Endodermal cell (in vitro differentiated cells): ENCODE data around the gene STX10. TPM values are rescaled to one million over a fixed set of nuclear protein-coding genes. Genes with fewer than 3 reads are reported as not detected.
"Not testable (repeated sequence)": the region's sequence is repeated elsewhere in the genome, so short reads cannot be mapped to it uniquely, and the experiment has no call there.

Experiments used
- DNase-seq: peaks from one replicate; pipeline ENCODE4 v3.0.0-alpha.2; 2017
- H3K27ac ChIP-seq: 2 replicates; pipeline ENCODE4 v1.5.1; 2013; ENCODE audit warnings: mild to moderate bottlenecking, low read depth, low read length, moderate library complexity
- H3K27me3 ChIP-seq: 2 replicates; pipeline ENCODE4 v1.6.1; 2013; ENCODE audit warnings: mild to moderate bottlenecking, low read length, moderate library complexity; ENCODE audit not compliant: insufficient read depth, control insufficient read depth, poor library complexity, severe bottlenecking
- H3K36me3 ChIP-seq: 2 replicates; pipeline ENCODE4 v1.7.0; 2013; ENCODE audit warnings: mild to moderate bottlenecking, low read length, moderate library complexity; ENCODE audit not compliant: control insufficient read depth, insufficient read depth
- H3K4me1 ChIP-seq: one replicate; pipeline ENCODE4 v1.7.0; 2013; ENCODE audit warnings: low read length; ENCODE audit not compliant: control insufficient read depth, insufficient read depth
- H3K4me3 ChIP-seq: 2 replicates; pipeline ENCODE4 v1.5.1; 2013; ENCODE audit warnings: mild to moderate bottlenecking, low read length, moderate library complexity
- H3K9ac ChIP-seq: 2 replicates; pipeline ENCODE4 v1.6.1; 2013; ENCODE audit warnings: mild to moderate bottlenecking, low read length, moderate library complexity; ENCODE audit not compliant: poor library complexity, severe bottlenecking; ENCODE audit errors: extremely low read depth
- H3K9me3 ChIP-seq: 2 replicates; pipeline ENCODE4 v1.6.1; 2013; ENCODE audit warnings: mild to moderate bottlenecking, low read length, moderate library complexity; ENCODE audit not compliant: control insufficient read depth
- H3K27ac Mint-ChIP-seq: 2 replicates; pipeline ENCODE4 v1.8.0; 2020; ENCODE audit warnings: mixed read lengths
- H3K27me3 Mint-ChIP-seq: 2 replicates; pipeline ENCODE4 v1.8.0; 2021; ENCODE audit warnings: mild to moderate bottlenecking, mixed read lengths; ENCODE audit not compliant: insufficient read depth
- H3K36me3 Mint-ChIP-seq: 2 replicates; pipeline ENCODE4 v1.8.0; 2020; ENCODE audit warnings: low read depth, mixed read lengths
- H3K4me1 Mint-ChIP-seq: 2 replicates; pipeline ENCODE4 v1.8.0; 2020; ENCODE audit warnings: mixed read lengths
- H3K4me3 Mint-ChIP-seq: 2 replicates; pipeline ENCODE4 v1.8.0; 2020; ENCODE audit warnings: mild to moderate bottlenecking, moderate library complexity, mixed read lengths
- H3K9me3 Mint-ChIP-seq: 2 replicates; pipeline ENCODE4 v1.8.0; 2020; ENCODE audit warnings: mild to moderate bottlenecking, mixed read lengths
- CTCF ChIP-seq: fragments of 200-600 bp; sonication (generic); conservative IDR thresholded peaks from 2 replicates; pipeline ENCODE4 v1.5.0; 2021; ENCODE audit warnings: antibody characterized with exemption, mild to moderate bottlenecking
- WGBS, 2 experiments: methylation state at CpG; one replicate each; pipeline versions ENCODE4 v1.1.5 to v1.1.7; 2013; ENCODE audit warnings: missing lambda C conversion rate in 2 of 2, mixed read lengths in 1 of 2; ENCODE audit not compliant: insufficient coverage in 1 of 2, insufficient read length in 1 of 2; 5-methylcytosine and 5-hydroxymethylcytosine counted together
- total RNA-seq, 2 donors: library from RNA; stranded (reverse); fragmentation: NEBNext Ultra II Directional in 1 of 2; extraction: Animal tissue kit (Norgen Biotek cat#: 25700) in 1 of 2; gene quantifications; 2 replicates in 1 of 2; 3 replicates in 1 of 2; pipeline ENCODE4 v1.2.1, GENCODE V29; 2021

The STX10 gene
- total RNA-seq, 2 donors from 2014 or later, result 30.8 to 34.8 TPM

GRCh38 chr19:13184926-13185325 is 34.8 kb upstream of the STX10 start:
- not testable (repeated sequence) for H3K36me3 Mint-ChIP-seq, H3K27me3 Mint-ChIP-seq, H3K27ac ChIP-seq, H3K4me1 Mint-ChIP-seq, H3K9me3 Mint-ChIP-seq, H3K27ac Mint-ChIP-seq, DNase-seq, H3K4me1 ChIP-seq, H3K4me3 Mint-ChIP-seq, H3K27me3 ChIP-seq, H3K9ac ChIP-seq, H3K9me3 ChIP-seq, H3K4me3 ChIP-seq, H3K36me3 ChIP-seq
- 84 to 93% methylated on average over 5 to 18 of the region's 23 CpGs for WGBS, 2 experiments

- H3K9ac ChIP-seq, result no peak overlapping the region
- no peaks in the 10 kb centered on the region for H3K27me3 ChIP-seq
- Mint-ChIP-seq H3K9me3 (peaks cover 7% of the 10 kb centered on the region), H3K36me3 (no peaks in the 10 kb centered on the region), H3K27ac (no peak overlapping the region), H3K4me3 (no peak overlapping the region), H3K27me3 (no peaks in the 10 kb centered on the region), H3K4me1 (no peaks in the 10 kb centered on the region)
- no peak overlapping the region for H3K4me3 ChIP-seq
- DNase-seq, result no peak
- no peaks in the 10 kb centered on the region for H3K9me3 ChIP-seq
- WGBS, 2 experiments, result 92 to 99% methylated on average over 8 to 11 of the region's 16 CpGs
- no peaks in the 10 kb centered on the region for H3K4me1 ChIP-seq
- TF ChIP-seq CTCF, result no peak
- peak overlapping the region; percentile 66 for H3K27ac ChIP-seq
- H3K36me3 ChIP-seq, result no peaks in the 10 kb centered on the region
These were observed 31.7 kb upstream of the STX10 start for GRCh38 chr19:13181747-13182388.

GRCh38 chr19:13178291-13178690 is 28.1 kb upstream of the STX10 start:
- not testable (repeated sequence) for H3K4me1 ChIP-seq

GRCh38 chr19:13177584-13177983 is 27.4 kb upstream of the STX10 start:
- not testable (repeated sequence) for H3K27me3 Mint-ChIP-seq, H3K36me3 Mint-ChIP-seq, H3K27ac ChIP-seq, H3K4me3 ChIP-seq, H3K27ac Mint-ChIP-seq, H3K4me1 Mint-ChIP-seq, DNase-seq, H3K27me3 ChIP-seq, H3K9me3 Mint-ChIP-seq, H3K4me1 ChIP-seq, H3K9ac ChIP-seq, H3K9me3 ChIP-seq, H3K4me3 Mint-ChIP-seq, H3K36me3 ChIP-seq
- 86 to 97% methylated on average over 4 to 5 of the region's 5 CpGs for WGBS, 2 experiments

More at GRCh38 chr19:13178291-13178690, 28.1 kb upstream of the STX10 start:
- not testable (repeated sequence) for H3K27ac ChIP-seq, H3K27me3 ChIP-seq, H3K4me3 Mint-ChIP-seq, H3K36me3 ChIP-seq, H3K9me3 ChIP-seq, H3K9me3 Mint-ChIP-seq, H3K4me1 Mint-ChIP-seq, H3K27ac Mint-ChIP-seq, H3K9ac ChIP-seq, DNase-seq, H3K36me3 Mint-ChIP-seq, H3K27me3 Mint-ChIP-seq, H3K4me3 ChIP-seq
- 94 to 96% methylated on average over 8 to 10 of the region's 10 CpGs for WGBS, 2 experiments
